ENCODE data around the gene NFASC.

- no peak for TF ChIP-seq CTCF (IDR thresholded peaks at IDR 0.05; ENCODE audit: low read depth, low read length, poor library complexity, severe bottlenecking)
- TF ChIP-seq EZH2phosphoT487 (IDR thresholded peaks at IDR 0.05; ENCODE audit: borderline replicate concordance, low read length): no peak
Measured at GRCh38 chr1:205002705-205003104, 132.0 kb downstream of the NFASC start.
